GM23248 (cell line): ENCODE results near the gene MRPS30.

Experiments used
- EZH2 ChIP-seq: fragments of 200-600 bp; sonication (generic); IDR thresholded peaks from 2 replicates; pipeline ENCODE4 v1.6.1; 2018; ENCODE audit warnings: antibody characterized with exemption, mild to moderate bottlenecking; ENCODE audit not compliant: insufficient read depth, poor library complexity, severe bottlenecking
- EZH2phosphoT487 ChIP-seq: fragments of 200-600 bp; sonication (generic); IDR thresholded peaks from 2 replicates; pipeline ENCODE4 v1.6.1; 2018; ENCODE audit warnings: antibody characterized with exemption, moderate library complexity, mild to moderate bottlenecking, low read depth; ENCODE audit not compliant: insufficient read depth

- TF ChIP-seq EZH2 (no peak), EZH2phosphoT487 (no peak)
Measured at GRCh38 chr5:44769877-44770209, 38.9 kb upstream of the MRPS30 start.
